Panc1 (cell line): ENCODE results near the gene ANK3. TPM values are rescaled to one million over a fixed set of nuclear protein-coding genes. Genes with fewer than 3 reads are reported as not detected.

Source experiments
- ATAC-seq: fragments of 200-7000 bp; cut with Tn5 transposase; 2 replicates; pipeline ENCODE4 v1.9.1; 2020; ENCODE audit warnings: mild to moderate bottlenecking, moderate library complexity
- BruUV-seq: library from RNA; stranded (reverse); fragments of 400-500 nt; replicated peaks from 2 replicates; lab custom pipeline; 2021; lab: Mats Ljungman, UMichigan
- CTCF ChIA-PET: fragments of 300-600 bp; sonication (Branson Sonifier 250); formaldehyde crosslinking; loops from one replicate; lab custom pipeline; 2022; ENCODE audit warnings: antibody characterized with exemption; lab: Charles Lee
- POLR2A ChIA-PET: fragments of 300-600 bp; sonication (Branson Sonifier 250); formaldehyde crosslinking; loops from one replicate; lab custom pipeline; 2022; ENCODE audit warnings: antibody characterized with exemption; lab: Charles Lee
- DNase-seq: peaks from one replicate; pipeline ENCODE4 v3.0.0-alpha.2; 2010; ENCODE audit warnings: low read depth, low spot score
- H3K27ac ChIP-seq: 2 replicates; pipeline ENCODE4 v1.5.1; 2011; ENCODE audit warnings: mild to moderate bottlenecking, low read length, inconsistent platforms
- H3K27me3 ChIP-seq: fragments of 200-500 bp; sonication (Bioruptor generic); 2 replicates; pipeline ENCODE4 v1.6.0; 2014; ENCODE audit warnings: low read length, inconsistent platforms; ENCODE audit not compliant: control insufficient read depth, insufficient read depth
- H3K36me3 ChIP-seq: fragments of 200-500 bp; sonication (Bioruptor generic); 2 replicates; pipeline ENCODE4 v1.5.1; 2014; ENCODE audit warnings: inconsistent platforms, mild to moderate bottlenecking, low read length, moderate library complexity; ENCODE audit not compliant: control insufficient read depth, insufficient read depth
- H3K4me1 ChIP-seq: 2 replicates; pipeline ENCODE4 v1.5.1; 2011; ENCODE audit warnings: inconsistent platforms, mild to moderate bottlenecking, low read length, moderate library complexity; ENCODE audit not compliant: control insufficient read depth, insufficient read depth
- H3K4me3 ChIP-seq, 2 experiments: 2 replicates each; pipeline ENCODE4 v1.5.1; 2011 to 2012; ENCODE audit warnings: low read depth in 2 of 2, low read length in 2 of 2, mild to moderate bottlenecking in 2 of 2, inconsistent platforms in 1 of 2, moderate library complexity in 1 of 2
- H3K9me3 ChIP-seq: fragments of 200-500 bp; sonication (Bioruptor generic); 2 replicates; pipeline ENCODE4 v1.5.1; 2014; ENCODE audit warnings: low read depth, mild to moderate bottlenecking, inconsistent platforms, low read length, moderate library complexity; ENCODE audit not compliant: control insufficient read depth, insufficient read depth
- CTCF ChIP-seq: fragments of 450-650 bp; IDR thresholded peaks from 2 replicates; pipeline ENCODE4 v1.5.1; 2017; ENCODE audit warnings: mild to moderate bottlenecking
- POLR2AphosphoS5 ChIP-seq: IDR thresholded peaks from 2 replicates; pipeline ENCODE4 v1.6.1; 2012; ENCODE audit warnings: mild to moderate bottlenecking, low read depth, low read length, moderate library complexity
- REST ChIP-seq, 2 experiments: IDR thresholded peaks; 2 replicates each; pipeline ENCODE4 v1.6.1; 2011 to 2012; ENCODE audit warnings: low read depth in 2 of 2, control low read depth in 1 of 2, low read length in 1 of 2, mild to moderate bottlenecking in 1 of 2, moderate library complexity in 1 of 2; ENCODE audit not compliant: insufficient read depth in 1 of 2
- SIN3A ChIP-seq: IDR thresholded peaks from 2 replicates; pipeline ENCODE4 v1.6.1; 2012; ENCODE audit warnings: low read depth, mild to moderate bottlenecking, low read length, moderate library complexity, borderline replicate concordance; ENCODE audit not compliant: insufficient read depth
- TCF7L2 ChIP-seq: IDR thresholded peaks from 2 replicates; pipeline ENCODE4 v1.6.1; 2011; ENCODE audit warnings: mild to moderate bottlenecking, low read depth, low read length, inconsistent platforms
- in situ Hi-C: cut with HindIII; loops from 2 replicates; pipeline ENCODE4 v1.10.0; 2016; ENCODE audit warnings: low sequenced_read_pairs, low pct_unique_long_range_greater_than_20kb
- intact Hi-C: fragments of 100-400 bp; cut with micrococcal nuclease; formaldehyde crosslinking; loops from one replicate; pipeline ENCODE4 v1.10.0; 2022; ENCODE audit not compliant: unreplicated experiment
- total RNA-seq: library from RNA; stranded (reverse); gene quantifications from one replicate; pipeline ENCODE4 v1.2.1, GENCODE V29; 2021; ENCODE audit not compliant: unreplicated experiment

The ANK3 gene
- total RNA-seq, 1 experiment from 2014 or later = 2.5 TPM

GRCh38 chr10:60282771-60283353 lies 106.8 kb downstream of the ANK3 start:
- intact Hi-C loops (no loop called here), in situ Hi-C loops (no loop called here)
- peak; percentile 54; the same call in 1 of the 2 replicates for TF ChIP-seq POLR2AphosphoS5
- TF ChIP-seq CTCF = no peak
- no peak for TF ChIP-seq REST (IDR thresholded peaks at IDR 0.05; ENCODE audit: insufficient read depth in 1 of 2, low read depth in 2 of 2, low read length in 1 of 2)
- TF ChIP-seq TCF7L2 = no peak
- no peak for TF ChIP-seq SIN3A
- peak; percentile 90 for ATAC-seq
- BruUV-seq = no TSS peak
- H3K27ac ChIP-seq = no peak overlapping the region
- no peaks in the 10 kb centered on the region; the same call in 1 of the 2 replicates for H3K4me1 ChIP-seq
- H3K36me3 ChIP-seq = no peaks in the 10 kb centered on the region
- H3K9me3 ChIP-seq = no peaks in the 10 kb centered on the region
- ChIA-PET POLR2A (no interaction called here), CTCF (no interaction called here)
- DNase-seq = peak; percentile 66
- no peak overlapping the region for H3K4me3 ChIP-seq
- H3K27me3 ChIP-seq = no peaks in the 10 kb centered on the region; the same call in 1 of the 2 replicates

GRCh38 chr10:60281792-60282353 lies 107.8 kb downstream of the ANK3 start:
- ChIA-PET CTCF (no interaction called here), POLR2A (interaction anchor here (0.6 kb wide), 1 partner anchor 11 kb away, joined by 3 read pairs; no protein-coding TSS in a partner anchor)
- Histone ChIP-seq H3K9me3 (no peaks in the 10 kb centered on the region), H3K4me1 (no peaks in the 10 kb centered on the region; the same call in 1 of the 2 replicates), H3K27me3 (no peaks in the 10 kb centered on the region; the same call in 1 of the 2 replicates), H3K27ac (no peak overlapping the region), H3K36me3 (no peaks in the 10 kb centered on the region), H3K4me3 (no peak overlapping the region)
- in situ Hi-C loops (no loop called here), intact Hi-C loops (no loop called here)
- TF ChIP-seq SIN3A (no peak), TCF7L2 (no peak), CTCF (no peak), REST (IDR thresholded peaks at IDR 0.05; ENCODE audit: insufficient read depth in 1 of 2, low read depth in 2 of 2, low read length in 1 of 2) (no peak), POLR2AphosphoS5 (no peak)
- BruUV-seq = no TSS peak
- no peak for DNase-seq
- no peak for ATAC-seq
